Measurements from ENCODE around the gene PRKAG1.

PRKAG1 gene

GRCh38 chr12:48973941-48974673 lies 44.5 kb downstream of the PRKAG1 start:
- no peak overlapping the region for H3K4me3 ChIP-seq (ENCODE audit: insufficient read depth, low read depth, low read length, poor library complexity, severe bottlenecking)
- peaks cover 49% of the 10 kb centered on the region for H3K4me1 ChIP-seq (ENCODE audit: control insufficient read depth, insufficient read depth, low read length, poor library complexity, severe bottlenecking)
- H3K27me3 ChIP-seq (replicated peaks; ENCODE audit: control insufficient read depth, insufficient read depth, low read length, poor library complexity, severe bottlenecking) = peaks cover 39% of the 10 kb centered on the region
- no peaks in the 10 kb centered on the region for H3K36me3 ChIP-seq (ENCODE audit: control insufficient read depth, insufficient read depth, low read length)
- no peaks in the 10 kb centered on the region for H3K9me3 ChIP-seq (ENCODE audit: control insufficient read depth, low read length)
- peak in 1 of 3 donors; percentile 24 for DNase-seq
- no peak overlapping the region for H3K27ac ChIP-seq (ENCODE audit: insufficient read depth, low read length, poor library complexity, severe bottlenecking)

GRCh38 chr12:48973531-48973930 lies 45.0 kb downstream of the PRKAG1 start:
- peaks cover 45% of the 10 kb centered on the region for H3K4me1 ChIP-seq (ENCODE audit: control insufficient read depth, insufficient read depth, low read length, poor library complexity, severe bottlenecking)
- DNase-seq = no peak
- no peaks in the 10 kb centered on the region for H3K9me3 ChIP-seq (ENCODE audit: control insufficient read depth, low read length)
- no peak overlapping the region for H3K4me3 ChIP-seq (ENCODE audit: insufficient read depth, low read depth, low read length, poor library complexity, severe bottlenecking)
- H3K27me3 ChIP-seq (replicated peaks; ENCODE audit: control insufficient read depth, insufficient read depth, low read length, poor library complexity, severe bottlenecking) = peaks cover 37% of the 10 kb centered on the region
- H3K36me3 ChIP-seq (ENCODE audit: control insufficient read depth, insufficient read depth, low read length) = no peaks in the 10 kb centered on the region
- no peak overlapping the region for H3K27ac ChIP-seq (ENCODE audit: insufficient read depth, low read length, poor library complexity, severe bottlenecking)

- Histone ChIP-seq H3K36me3 (ENCODE audit: control insufficient read depth, insufficient read depth, low read length) (no peaks in the 10 kb centered on the region), H3K27ac (ENCODE audit: insufficient read depth, low read length, poor library complexity, severe bottlenecking) (no peak overlapping the region), H3K4me3 (ENCODE audit: insufficient read depth, low read depth, low read length, poor library complexity, severe bottlenecking) (no peak overlapping the region), H3K9me3 (ENCODE audit: control insufficient read depth, low read length) (no peaks in the 10 kb centered on the region), H3K27me3 (replicated peaks; ENCODE audit: control insufficient read depth, insufficient read depth, low read length, poor library complexity, severe bottlenecking) (peaks cover 36% of the 10 kb centered on the region), H3K4me1 (ENCODE audit: control insufficient read depth, insufficient read depth, low read length, poor library complexity, severe bottlenecking) (peaks cover 40% of the 10 kb centered on the region)
- DNase-seq = no peak
Observed at GRCh38 chr12:48972952-48973483, 45.6 kb downstream of the PRKAG1 start.

- H3K27me3 ChIP-seq (replicated peaks; ENCODE audit: control insufficient read depth, insufficient read depth, low read length, poor library complexity, severe bottlenecking) = peaks cover 36% of the 10 kb centered on the region
- no peaks in the 10 kb centered on the region for H3K36me3 ChIP-seq (ENCODE audit: control insufficient read depth, insufficient read depth, low read length)
- DNase-seq = no peak
- no peak overlapping the region for H3K27ac ChIP-seq (ENCODE audit: insufficient read depth, low read length, poor library complexity, severe bottlenecking)
- H3K9me3 ChIP-seq (ENCODE audit: control insufficient read depth, low read length) = no peaks in the 10 kb centered on the region
- H3K4me1 ChIP-seq (ENCODE audit: control insufficient read depth, insufficient read depth, low read length, poor library complexity, severe bottlenecking) = peaks cover 36% of the 10 kb centered on the region
- H3K4me3 ChIP-seq (ENCODE audit: insufficient read depth, low read depth, low read length, poor library complexity, severe bottlenecking) = no peak overlapping the region
Observed at GRCh38 chr12:48972213-48972951, 46.2 kb downstream of the PRKAG1 start.

GRCh38 chr12:48970702-48971334 lies 47.8 kb downstream of the PRKAG1 start:
- Histone ChIP-seq H3K4me3 (ENCODE audit: insufficient read depth, low read depth, low read length, poor library complexity, severe bottlenecking) (peak overlapping the region; percentile 8), H3K36me3 (ENCODE audit: control insufficient read depth, insufficient read depth, low read length) (no peaks in the 10 kb centered on the region), H3K9me3 (ENCODE audit: control insufficient read depth, low read length) (no peaks in the 10 kb centered on the region), H3K27me3 (replicated peaks; ENCODE audit: control insufficient read depth, insufficient read depth, low read length, poor library complexity, severe bottlenecking) (peaks cover 36% of the 10 kb centered on the region), H3K27ac (ENCODE audit: insufficient read depth, low read length, poor library complexity, severe bottlenecking) (no peak overlapping the region), H3K4me1 (ENCODE audit: control insufficient read depth, insufficient read depth, low read length, poor library complexity, severe bottlenecking) (peaks cover 36% of the 10 kb centered on the region)
- no peak for DNase-seq

GRCh38 chr12:48969833-48970701 lies 48.5 kb downstream of the PRKAG1 start:
- Histone ChIP-seq H3K27ac (ENCODE audit: insufficient read depth, low read length, poor library complexity, severe bottlenecking) (no peak overlapping the region), H3K4me3 (ENCODE audit: insufficient read depth, low read depth, low read length, poor library complexity, severe bottlenecking) (peak overlapping the region; percentile 39), H3K27me3 (replicated peaks; ENCODE audit: control insufficient read depth, insufficient read depth, low read length, poor library complexity, severe bottlenecking) (peaks cover 36% of the 10 kb centered on the region), H3K4me1 (ENCODE audit: control insufficient read depth, insufficient read depth, low read length, poor library complexity, severe bottlenecking) (peaks cover 36% of the 10 kb centered on the region), H3K36me3 (ENCODE audit: control insufficient read depth, insufficient read depth, low read length) (no peaks in the 10 kb centered on the region), H3K9me3 (ENCODE audit: control insufficient read depth, low read length) (no peaks in the 10 kb centered on the region)
- DNase-seq = peak; percentile 24 to 35 (median 30)

- DNase-seq = no peak
- Histone ChIP-seq H3K27ac (ENCODE audit: insufficient read depth, low read length, poor library complexity, severe bottlenecking) (no peak overlapping the region), H3K27me3 (replicated peaks; ENCODE audit: control insufficient read depth, insufficient read depth, low read length, poor library complexity, severe bottlenecking) (peaks cover 34% of the 10 kb centered on the region), H3K9me3 (ENCODE audit: control insufficient read depth, low read length) (no peaks in the 10 kb centered on the region), H3K4me3 (ENCODE audit: insufficient read depth, low read depth, low read length, poor library complexity, severe bottlenecking) (peak overlapping the region; percentile 39), H3K36me3 (ENCODE audit: control insufficient read depth, insufficient read depth, low read length) (no peaks in the 10 kb centered on the region), H3K4me1 (ENCODE audit: control insufficient read depth, insufficient read depth, low read length, poor library complexity, severe bottlenecking) (peaks cover 36% of the 10 kb centered on the region)
Observed at GRCh38 chr12:48969160-48969771, 49.3 kb downstream of the PRKAG1 start.

- no peak overlapping the region for H3K4me3 ChIP-seq (ENCODE audit: insufficient read depth, low read depth, low read length, poor library complexity, severe bottlenecking)
- H3K36me3 ChIP-seq (ENCODE audit: control insufficient read depth, insufficient read depth, low read length) = no peaks in the 10 kb centered on the region
- H3K9me3 ChIP-seq (ENCODE audit: control insufficient read depth, low read length) = no peaks in the 10 kb centered on the region
- H3K27ac ChIP-seq (ENCODE audit: insufficient read depth, low read length, poor library complexity, severe bottlenecking) = no peak overlapping the region
- H3K27me3 ChIP-seq (replicated peaks; ENCODE audit: control insufficient read depth, insufficient read depth, low read length, poor library complexity, severe bottlenecking) = peaks cover 26% of the 10 kb centered on the region
- no peak for DNase-seq
- peaks cover 36% of the 10 kb centered on the region for H3K4me1 ChIP-seq (ENCODE audit: control insufficient read depth, insufficient read depth, low read length, poor library complexity, severe bottlenecking)
Observed at GRCh38 chr12:48968467-48968866, 50.1 kb downstream of the PRKAG1 start.

GRCh38 chr12:48967991-48968390 lies 50.6 kb downstream of the PRKAG1 start:
- H3K27ac ChIP-seq (ENCODE audit: insufficient read depth, low read length, poor library complexity, severe bottlenecking) = no peak overlapping the region
- peaks cover 22% of the 10 kb centered on the region for H3K27me3 ChIP-seq (replicated peaks; ENCODE audit: control insufficient read depth, insufficient read depth, low read length, poor library complexity, severe bottlenecking)
- H3K36me3 ChIP-seq (ENCODE audit: control insufficient read depth, insufficient read depth, low read length) = no peaks in the 10 kb centered on the region
- no peak for DNase-seq
- no peak overlapping the region for H3K4me3 ChIP-seq (ENCODE audit: insufficient read depth, low read depth, low read length, poor library complexity, severe bottlenecking)
- no peaks in the 10 kb centered on the region for H3K9me3 ChIP-seq (ENCODE audit: control insufficient read depth, low read length)
- peaks cover 36% of the 10 kb centered on the region for H3K4me1 ChIP-seq (ENCODE audit: control insufficient read depth, insufficient read depth, low read length, poor library complexity, severe bottlenecking)

Measured in effector memory CD4-positive, alpha-beta T cell (primary cell).